ENCODE data around the gene PRR22.
"Not testable (repeated sequence)": the region's sequence is repeated elsewhere in the genome, so short reads cannot be mapped to it uniquely, and the experiment has no call there.

The PRR22 gene

DNA sequence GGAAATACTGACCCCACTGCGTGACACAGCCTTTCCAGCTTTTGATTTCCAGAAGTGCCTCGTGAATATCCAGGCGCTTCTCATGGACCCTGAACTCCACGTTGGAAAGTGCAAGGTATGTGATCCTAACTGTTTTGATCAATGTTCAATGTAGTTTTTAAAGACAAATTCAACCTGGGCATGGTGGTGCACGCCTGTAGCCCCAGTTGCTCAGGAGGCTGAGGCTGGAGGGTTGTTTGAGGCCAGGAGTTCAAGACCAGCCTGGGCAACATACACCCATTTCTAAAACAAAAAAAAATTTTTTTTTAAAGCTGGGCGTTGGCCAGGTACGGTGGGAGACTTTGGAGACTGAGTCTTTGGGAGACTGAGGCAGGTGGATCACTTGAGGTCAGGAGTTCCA lies 32.8 kb downstream of the PRR22 start:
- DNase-seq (ENCODE audit: low read depth, low spot score) = no peak

DNA sequence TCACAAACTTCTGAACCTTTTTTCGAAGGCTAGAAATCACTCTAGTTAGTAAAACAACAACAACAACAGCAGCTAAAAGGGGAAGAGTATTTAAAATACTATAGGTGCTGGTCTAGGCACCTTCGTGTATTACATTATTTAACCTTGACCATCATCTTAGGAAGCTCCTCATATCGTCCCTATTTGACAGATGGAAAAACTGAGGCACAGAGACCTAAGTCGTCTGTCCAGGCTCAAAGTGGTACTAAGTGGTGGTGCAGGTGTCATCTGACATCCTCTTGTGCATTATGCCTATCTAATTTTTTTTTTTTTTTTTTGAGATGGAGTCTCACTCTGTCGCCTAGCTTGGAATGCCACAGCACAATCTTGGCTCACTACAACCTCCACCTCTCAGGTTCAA lies 35.0 kb downstream of the PRR22 start:
- no peak for DNase-seq (ENCODE audit: low read depth, low spot score)

DNA sequence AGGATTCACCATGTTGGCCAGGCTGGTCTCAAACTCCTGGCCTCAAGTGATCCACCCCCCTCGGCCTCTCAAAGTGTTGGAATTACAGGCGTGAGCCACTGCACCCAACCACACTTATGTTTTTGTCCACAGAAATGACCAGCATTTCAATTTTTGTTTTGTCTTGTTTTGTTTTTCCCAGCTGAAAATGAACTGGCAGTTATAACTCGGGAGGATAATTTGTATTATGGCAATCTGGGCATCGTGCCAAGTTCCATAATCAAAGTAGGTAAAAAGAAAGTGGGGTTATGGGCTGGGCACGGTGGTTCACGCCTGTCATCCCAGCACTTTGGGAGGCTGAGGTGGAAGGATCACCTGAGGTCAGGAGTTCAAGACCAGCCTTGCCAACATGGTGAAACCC lies 35.6 kb downstream of the PRR22 start:
- DNase-seq (ENCODE audit: low read depth, low spot score) = not testable (repeated sequence)

DNA sequence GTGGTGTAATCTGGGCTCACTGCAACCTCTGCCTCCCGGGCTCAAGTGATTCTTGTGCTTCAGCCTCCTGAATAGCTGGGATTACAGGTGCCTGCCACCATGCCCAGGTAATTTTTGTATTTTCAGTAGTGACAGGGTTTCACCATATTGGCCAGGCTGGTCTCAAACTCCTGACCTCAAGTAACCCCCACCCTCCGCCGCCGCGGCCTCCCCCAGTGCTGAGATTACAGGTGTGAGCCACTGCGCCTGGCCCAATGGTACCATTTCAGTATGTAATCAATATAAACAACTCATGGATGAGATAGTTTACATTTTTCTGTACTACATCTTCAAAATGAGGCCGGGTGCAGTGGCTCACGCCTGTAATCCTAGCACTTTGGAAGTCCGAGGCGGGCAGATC lies 39.5 kb downstream of the PRR22 start:
- DNase-seq (ENCODE audit: low read depth, low spot score) = not testable (repeated sequence)

DNA sequence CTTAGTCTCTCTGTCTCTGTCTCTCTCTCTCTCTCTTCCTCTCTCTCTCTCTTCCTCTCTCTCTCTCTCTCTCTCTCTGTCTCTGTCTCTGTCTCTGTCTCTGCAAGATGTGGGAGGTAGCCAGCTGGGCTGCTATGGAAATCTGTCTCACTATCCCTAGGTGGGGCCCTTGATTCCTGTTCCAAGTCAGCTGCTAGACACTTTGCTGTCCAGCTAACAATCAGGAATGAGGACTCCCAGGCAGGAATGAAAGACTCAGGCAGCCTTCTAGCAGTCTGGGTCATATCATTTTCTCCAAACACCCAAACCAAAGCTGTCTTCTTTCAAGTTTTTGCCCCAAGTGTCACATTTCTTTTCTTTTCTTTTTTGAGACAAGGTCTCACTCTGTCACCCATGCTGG lies 40.9 kb downstream of the PRR22 start:
- no peak for DNase-seq (ENCODE audit: low read depth, low spot score)

DNA sequence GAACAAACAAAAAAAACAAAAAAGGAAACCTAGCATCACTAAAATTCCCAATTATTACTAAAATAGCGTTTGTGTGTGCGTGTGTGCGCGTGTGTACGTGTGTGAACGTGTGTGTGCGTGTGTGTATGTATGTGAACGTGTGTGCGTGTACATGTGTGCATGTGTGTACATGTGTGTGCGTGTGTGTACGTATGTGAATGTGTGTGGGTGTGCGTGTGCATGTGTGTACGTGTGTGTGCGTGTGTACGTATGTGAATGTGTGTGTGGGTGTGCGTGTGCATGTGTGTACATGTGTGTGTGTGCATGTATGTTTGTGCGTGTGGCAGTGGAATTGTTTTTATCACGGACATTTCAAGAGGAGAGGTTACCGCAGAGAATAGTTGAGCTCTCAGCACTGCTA lies 42.5 kb downstream of the PRR22 start:
- DNase-seq (ENCODE audit: low read depth, low spot score) = no peak

DNA sequence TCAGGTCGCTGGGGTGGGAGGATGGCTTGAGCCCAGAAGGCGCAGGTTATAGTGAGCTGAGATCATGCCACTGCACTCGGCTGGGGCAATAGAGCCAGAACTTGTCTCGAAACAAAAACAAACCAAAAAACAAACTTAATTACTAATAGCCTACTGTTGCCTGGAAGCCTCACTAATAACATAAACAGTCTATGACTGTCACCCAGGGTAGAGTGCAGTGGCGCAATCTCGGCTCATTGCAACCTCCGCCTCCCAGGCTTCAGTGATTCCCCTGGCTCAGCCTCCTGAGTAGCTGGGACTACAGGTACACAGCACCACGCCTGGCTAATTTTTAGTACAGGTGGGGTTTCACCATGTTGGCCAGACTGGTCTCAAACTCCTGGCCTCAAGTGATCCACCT lies 46.1 kb downstream of the PRR22 start:
- no peak for DNase-seq (ENCODE audit: low read depth, low spot score)

DNA sequence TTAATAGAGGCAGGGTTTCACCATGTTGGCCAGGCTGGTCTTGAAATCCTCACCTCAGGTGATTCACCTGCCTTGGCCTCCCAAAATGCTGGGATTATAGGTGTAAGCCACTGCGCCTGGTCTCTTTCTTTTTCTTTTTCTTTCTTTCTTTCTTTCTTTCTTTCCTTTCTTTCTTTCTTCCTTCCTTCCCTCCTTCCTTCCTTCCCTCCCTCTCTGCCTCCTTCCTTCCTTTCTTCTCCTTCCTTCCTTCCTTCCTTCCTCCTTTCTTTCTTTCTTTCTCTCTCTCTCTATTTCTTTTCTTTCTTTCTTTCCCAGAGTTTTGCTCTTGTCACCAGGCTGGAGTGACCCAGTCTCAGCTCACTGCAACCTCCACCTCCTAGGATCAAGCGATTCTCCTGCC lies 51.4 kb downstream of the PRR22 start:
- not testable (repeated sequence) for DNase-seq (ENCODE audit: low read depth, low spot score)

Measured in brain pericyte (primary cell).